Measurements from ENCODE around the gene STX16. TPM values are rescaled to one million over a fixed set of nuclear protein-coding genes. Genes with fewer than 3 reads are reported as not detected.

Gene STX16
- total RNA-seq, 3 donors from 2014 or later, result 42.2 to 70.4 (median 43.1) TPM

DNA sequence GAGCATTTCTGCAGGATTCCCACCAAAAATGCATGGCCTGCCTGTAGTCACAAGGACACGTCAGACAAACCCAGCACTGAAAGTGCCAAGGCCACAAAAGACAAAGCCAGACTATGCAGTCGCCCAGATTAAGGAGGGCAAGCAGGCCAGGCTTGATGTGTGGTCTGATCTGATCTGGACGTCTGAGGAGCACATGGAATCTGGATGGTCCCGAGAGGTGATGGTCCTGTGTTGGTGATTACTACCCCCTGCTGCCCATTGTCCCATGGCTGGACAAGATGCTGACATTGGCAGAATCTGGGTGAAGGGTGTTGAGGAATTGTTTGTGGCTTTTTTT lies 58.6 kb downstream of the STX16 start:
- no peak for ATAC-seq
- TF ChIP-seq, protein P1, sequence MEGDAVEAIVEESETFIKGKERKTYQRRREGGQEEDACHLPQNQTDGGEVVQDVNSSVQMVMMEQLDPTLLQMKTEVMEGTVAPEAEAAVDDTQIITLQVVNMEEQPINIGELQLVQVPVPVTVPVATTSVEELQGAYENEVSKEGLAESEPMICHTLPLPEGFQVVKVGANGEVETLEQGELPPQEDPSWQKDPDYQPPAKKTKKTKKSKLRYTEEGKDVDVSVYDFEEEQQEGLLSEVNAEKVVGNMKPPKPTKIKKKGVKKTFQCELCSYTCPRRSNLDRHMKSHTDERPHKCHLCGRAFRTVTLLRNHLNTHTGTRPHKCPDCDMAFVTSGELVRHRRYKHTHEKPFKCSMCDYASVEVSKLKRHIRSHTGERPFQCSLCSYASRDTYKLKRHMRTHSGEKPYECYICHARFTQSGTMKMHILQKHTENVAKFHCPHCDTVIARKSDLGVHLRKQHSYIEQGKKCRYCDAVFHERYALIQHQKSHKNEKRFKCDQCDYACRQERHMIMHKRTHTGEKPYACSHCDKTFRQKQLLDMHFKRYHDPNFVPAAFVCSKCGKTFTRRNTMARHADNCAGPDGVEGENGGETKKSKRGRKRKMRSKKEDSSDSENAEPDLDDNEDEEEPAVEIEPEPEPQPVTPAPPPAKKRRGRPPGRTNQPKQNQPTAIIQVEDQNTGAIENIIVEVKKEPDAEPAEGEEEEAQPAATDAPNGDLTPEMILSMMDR (IDR thresholded peaks at IDR 0.05), result no peak
- H3K36me3 ChIP-seq (ENCODE audit: low read depth), result no peaks in the 10 kb centered on the region
- H3K4me3 ChIP-seq, result no peak overlapping the region
- no peaks in the 10 kb centered on the region for H3K9me3 ChIP-seq
- intact Hi-C loops (cut with DNase I, micrococcal nuclease), result no loop called here
- no peaks in the 10 kb centered on the region for H3K4me1 ChIP-seq (ENCODE audit: low read depth)
- DNase-seq, result no peak

DNA sequence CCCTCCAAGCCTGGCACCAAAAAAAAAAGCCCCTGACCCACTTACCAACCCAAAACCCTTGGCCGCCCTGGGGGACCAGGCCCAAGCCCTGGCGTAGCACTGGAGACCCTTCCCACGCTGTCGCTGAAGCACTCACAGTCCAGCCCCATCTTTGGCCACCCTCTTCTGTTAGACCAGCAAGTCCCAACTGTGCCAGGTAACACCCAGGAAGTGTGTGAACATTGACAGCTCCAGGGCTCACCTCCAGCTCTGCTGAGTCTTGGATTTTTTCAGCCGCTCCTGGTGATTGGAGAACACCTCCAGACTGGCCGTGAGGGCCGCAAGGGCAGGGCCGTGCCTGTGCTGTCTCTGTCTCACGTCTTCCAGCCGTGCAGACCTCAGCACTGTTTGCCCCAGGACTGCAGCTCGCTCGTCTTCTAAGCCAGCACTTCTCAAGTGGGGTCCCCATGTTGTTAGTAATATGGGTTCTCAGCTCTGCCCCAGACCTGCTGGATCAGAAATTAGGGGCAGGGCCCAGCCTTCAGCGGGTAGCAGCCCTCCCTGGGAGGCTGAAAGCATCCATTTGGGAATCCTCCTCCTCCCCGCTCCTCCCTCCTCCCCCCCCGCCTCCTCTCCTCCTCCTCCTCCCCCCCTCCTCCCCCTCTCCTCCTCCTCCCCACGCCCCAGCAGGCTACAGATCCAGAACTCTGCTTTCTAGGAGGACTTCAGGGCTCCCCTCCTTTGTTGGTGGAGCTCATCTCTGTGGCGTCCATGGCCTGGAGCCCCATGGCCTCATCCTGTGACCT lies 59.6 kb downstream of the STX16 start:
- TF ChIP-seq, protein P1 (IDR thresholded peaks at IDR 0.05), result no peak
- no peaks in the 10 kb centered on the region for H3K4me1 ChIP-seq (ENCODE audit: low read depth)
- ATAC-seq (no peak), DNase-seq (peak in 1 of 3 donors; percentile 17)
- no peaks in the 10 kb centered on the region for H3K9me3 ChIP-seq
- intact Hi-C loops (cut with DNase I, micrococcal nuclease), result no loop called here
- H3K36me3 ChIP-seq (ENCODE audit: low read depth), result no peaks in the 10 kb centered on the region
- no peak overlapping the region for H3K4me3 ChIP-seq

DNA sequence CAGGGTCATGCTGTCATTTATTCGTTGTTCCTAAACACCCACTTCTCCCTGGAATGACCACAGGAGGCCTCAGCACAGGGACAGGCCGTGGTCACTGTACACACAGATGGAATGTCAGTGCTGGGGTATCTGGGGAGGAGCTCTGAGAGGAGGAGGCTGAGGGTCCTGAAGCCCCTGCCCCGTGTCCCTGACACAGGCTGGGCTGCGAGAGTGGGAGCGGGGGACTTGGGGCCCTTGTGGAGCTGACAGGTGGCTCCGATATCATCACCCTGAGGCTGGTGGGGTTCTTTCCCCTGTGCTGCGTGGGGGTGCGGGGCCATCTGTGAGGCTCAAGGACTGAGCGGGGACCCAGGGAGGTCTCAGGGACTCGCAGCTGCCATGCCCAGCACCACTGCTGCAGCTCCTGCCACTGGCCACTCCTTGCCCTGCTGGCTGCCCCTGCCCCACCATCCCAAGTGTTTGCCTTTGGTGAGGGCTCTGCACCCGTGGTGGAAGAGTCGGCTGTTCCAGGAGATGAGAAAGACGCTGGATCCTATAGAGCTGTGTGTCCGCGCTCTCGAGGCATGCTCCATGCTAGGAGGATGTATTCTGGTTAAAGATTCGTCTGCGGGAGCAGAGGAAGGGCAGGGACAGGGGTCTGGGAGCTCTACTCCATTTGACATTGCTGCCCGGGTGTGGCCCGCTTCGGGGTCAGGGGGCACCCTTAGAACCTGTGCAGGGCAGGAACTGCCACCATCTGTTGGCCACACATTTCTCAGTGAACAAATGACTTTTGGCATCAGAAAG lies 60.4 kb downstream of the STX16 start:
- Histone ChIP-seq H3K36me3 (ENCODE audit: low read depth) (no peaks in the 10 kb centered on the region), H3K9me3 (no peaks in the 10 kb centered on the region), H3K4me1 (ENCODE audit: low read depth) (no peaks in the 10 kb centered on the region), H3K4me3 (no peak overlapping the region)
- TF ChIP-seq, protein P1 (IDR thresholded peaks at IDR 0.05), result no peak
- peak in 1 of 3 donors; percentile 5 for DNase-seq
- no peak for ATAC-seq
- intact Hi-C loops (cut with DNase I, micrococcal nuclease), result no loop called here

DNA sequence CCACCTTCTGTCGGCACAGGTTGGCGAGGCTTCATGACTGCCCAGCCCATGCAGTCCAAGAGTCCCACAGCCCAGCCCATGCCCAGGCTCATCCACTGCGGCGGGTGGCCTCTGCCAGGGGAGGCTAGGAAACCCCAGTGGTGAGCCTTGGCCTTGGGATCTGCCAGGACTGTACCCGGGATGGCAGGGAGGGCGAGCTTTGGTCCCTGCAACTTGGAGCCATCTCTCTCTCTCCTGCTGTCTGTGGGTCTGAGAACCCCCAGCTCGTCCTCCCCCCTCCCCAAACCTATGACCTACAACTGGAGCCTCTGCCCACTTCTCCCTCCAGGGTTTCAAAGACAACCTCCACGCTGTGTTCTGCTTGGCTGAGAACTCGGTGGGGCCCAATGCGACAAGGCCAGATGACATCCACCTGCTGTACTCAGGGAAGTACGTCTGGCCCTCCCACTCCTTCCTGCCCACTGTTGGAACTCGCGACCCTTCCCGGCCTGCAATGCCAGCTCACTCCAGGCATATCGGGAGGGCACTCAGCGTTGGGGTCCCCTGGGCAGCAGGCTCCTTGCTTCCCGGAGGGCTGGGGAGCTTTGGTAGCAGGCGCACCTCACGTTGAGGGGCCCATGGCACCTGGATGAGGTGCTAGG lies 61.2 kb downstream of the STX16 start:
- DNase-seq (peak in 2 of 3 donors; percentile 11 to 44), ATAC-seq (no peak)
- intact Hi-C loops (cut with DNase I, micrococcal nuclease), result no loop called here
- no peak overlapping the region for H3K4me3 ChIP-seq
- H3K36me3 ChIP-seq (ENCODE audit: low read depth), result no peaks in the 10 kb centered on the region
- TF ChIP-seq, protein P1 (IDR thresholded peaks at IDR 0.05), result no peak
- H3K4me1 ChIP-seq (ENCODE audit: low read depth), result no peaks in the 10 kb centered on the region
- H3K9me3 ChIP-seq, result no peaks in the 10 kb centered on the region

DNA sequence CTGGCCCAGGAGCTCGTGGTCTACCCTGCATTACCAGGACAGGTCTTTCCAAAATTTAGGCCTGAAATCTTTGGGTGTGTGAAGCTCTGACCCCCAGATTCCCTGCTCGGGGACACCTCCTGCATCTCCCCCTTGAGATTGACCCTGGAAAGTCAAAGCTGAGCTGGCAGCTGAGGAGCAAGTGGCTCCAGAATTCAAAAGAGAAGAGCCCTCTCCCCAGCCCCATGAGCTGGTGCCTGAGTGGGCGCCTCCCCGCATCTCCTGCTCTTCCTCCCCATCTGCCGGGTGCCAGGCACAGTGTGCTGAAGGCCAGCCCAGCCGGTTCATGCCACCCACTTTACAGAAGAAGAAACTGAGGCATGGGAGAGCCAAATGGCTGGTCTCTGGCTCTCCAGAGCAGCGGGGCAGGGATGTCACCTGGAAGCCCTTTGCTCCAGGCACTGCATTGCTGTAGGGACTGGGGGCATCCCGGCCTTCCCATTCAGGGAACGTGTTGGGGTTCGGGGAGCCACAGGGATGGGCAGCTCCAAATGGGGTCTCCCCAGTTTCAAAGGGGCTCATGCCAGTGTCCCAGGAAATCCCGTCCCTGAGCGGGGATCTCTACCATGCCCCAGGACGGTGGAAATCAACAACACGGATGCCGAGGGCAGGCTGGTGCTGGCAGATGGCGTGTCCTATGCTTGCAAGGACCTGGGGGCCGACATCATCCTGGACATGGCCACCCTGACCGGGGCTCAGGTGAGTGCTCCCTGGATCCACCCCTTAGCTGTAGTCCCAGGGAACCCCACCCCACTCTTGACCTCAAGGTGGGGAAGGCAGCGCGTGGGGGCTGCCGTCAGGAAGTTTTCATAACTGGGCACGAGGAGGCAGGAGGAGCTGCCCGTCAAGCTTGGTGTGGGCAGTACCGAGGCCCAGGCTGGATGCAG lies 62.0 kb downstream of the STX16 start:
- Histone ChIP-seq H3K9me3 (no peaks in the 10 kb centered on the region), H3K4me3 (no peak overlapping the region), H3K36me3 (ENCODE audit: low read depth) (no peaks in the 10 kb centered on the region), H3K4me1 (ENCODE audit: low read depth) (no peaks in the 10 kb centered on the region)
- TF ChIP-seq, protein P1 (IDR thresholded peaks at IDR 0.05), result no peak
- intact Hi-C loops (cut with DNase I, micrococcal nuclease), result no loop called here
- DNase-seq, result peak in 2 of 3 donors; percentile 15 to 27
- ATAC-seq, result no peak
